Keratinocyte (primary cell): Measurements from ENCODE around the gene USP28. TPM values are rescaled to one million over a fixed set of nuclear protein-coding genes. Genes with fewer than 3 reads are reported as not detected.
"Not testable (repeated sequence)": the region's sequence is repeated elsewhere in the genome, so short reads cannot be mapped to it uniquely, and the experiment has no call there.

Source experiments
- DNase-seq: peaks from one replicate; pipeline ENCODE4 v3.0.0-alpha.2; 2011; ENCODE audit warnings: low read depth, missing footprints, low spot score
- FAIRE-seq: peaks from 2 replicates; lab custom pipeline; 2011; peaks lifted over from hg19 to GRCh38; lab: Jason Lieb, UNC
- H2AFZ ChIP-seq: 2 replicates; pipeline ENCODE4 v1.6.0; 2012; ENCODE audit warnings: low read length, control low read depth, inconsistent platforms; ENCODE audit not compliant: control insufficient read depth
- H3K27ac ChIP-seq: 2 replicates; pipeline ENCODE4 v1.5.1; 2011; ENCODE audit warnings: low read length; ENCODE audit not compliant: control insufficient read depth, insufficient read depth
- H3K27me3 ChIP-seq: 3 replicates; pipeline ENCODE4 v1.6.0; 2011; ENCODE audit warnings: low read length; ENCODE audit not compliant: control insufficient read depth, insufficient read depth; ENCODE audit errors: extremely low read depth
- H3K36me3 ChIP-seq, 2 experiments: 2 replicates in 1 of 2; 3 replicates in 1 of 2; pipeline ENCODE4 v1.5.1; 2011; ENCODE audit warnings: low read length in 2 of 2, mild to moderate bottlenecking in 1 of 2; ENCODE audit not compliant: control insufficient read depth in 2 of 2, insufficient read depth in 2 of 2; ENCODE audit errors: extremely low read depth in 1 of 2
- H3K4me1 ChIP-seq: 3 replicates; pipeline ENCODE4 v1.5.1; 2011; ENCODE audit warnings: low read length; ENCODE audit not compliant: control insufficient read depth, insufficient read depth; ENCODE audit errors: extremely low read depth
- H3K4me2 ChIP-seq: 3 replicates; pipeline ENCODE4 v1.6.0; 2011; ENCODE audit warnings: low read depth, low read length; ENCODE audit not compliant: control insufficient read depth, insufficient read depth; ENCODE audit errors: extremely low read depth
- H3K4me3 ChIP-seq, 3 experiments: fragments of 200-600 bp in 1 of 3; sonication (generic) in 1 of 3; 2 replicates in 2 of 3; 3 replicates in 1 of 3; pipeline ENCODE4 v1.5.1; 2011 to 2016; ENCODE audit warnings: low read length in 3 of 3, mild to moderate bottlenecking in 3 of 3, control low read depth in 2 of 3, inconsistent platforms in 1 of 3, low read depth in 1 of 3, mixed read lengths in 1 of 3, mixed run types in 1 of 3, moderate library complexity in 1 of 3; ENCODE audit not compliant: control insufficient read depth in 2 of 3, insufficient read depth in 2 of 3; ENCODE audit errors: extremely low read depth in 1 of 3
- H3K79me2 ChIP-seq: 2 replicates; pipeline ENCODE4 v1.6.0; 2012; ENCODE audit warnings: low read length; ENCODE audit not compliant: control insufficient read depth, insufficient read depth
- H3K9ac ChIP-seq: 3 replicates; pipeline ENCODE4 v1.6.0; 2011; ENCODE audit warnings: low read length; ENCODE audit not compliant: control insufficient read depth, insufficient read depth; ENCODE audit errors: extremely low read depth
- H3K9me1 ChIP-seq: 3 replicates; pipeline ENCODE4 v1.6.0; 2011; ENCODE audit warnings: low read length; ENCODE audit not compliant: control insufficient read depth, insufficient read depth; ENCODE audit errors: extremely low read depth
- H3K9me3 ChIP-seq: 2 replicates; pipeline ENCODE4 v1.5.1; 2012; ENCODE audit warnings: low read depth, low read length; ENCODE audit not compliant: control insufficient read depth
- H4K20me1 ChIP-seq: 3 replicates; pipeline ENCODE4 v1.6.0; 2011; ENCODE audit warnings: low read length; ENCODE audit not compliant: control insufficient read depth, insufficient read depth; ENCODE audit errors: extremely low read depth
- CTCF ChIP-seq, 3 experiments: IDR thresholded peaks in 1 of 3; conservative IDR thresholded peaks in 1 of 3; optimal IDR thresholded peaks in 1 of 3; 2 replicates in 2 of 3; 3 replicates in 1 of 3; pipeline versions ENCODE3 to v1.5.1; 2011; ENCODE audit warnings: low read length in 3 of 3, mild to moderate bottlenecking in 3 of 3, moderate library complexity in 2 of 3, control low read depth in 1 of 3, inconsistent platforms in 1 of 3; ENCODE audit not compliant: insufficient read depth in 2 of 3; ENCODE audit errors: extremely low read depth in 1 of 3
- EZH2 ChIP-seq: IDR thresholded peaks from one replicate; pipeline ENCODE4 v1.6.1; 2012; ENCODE audit warnings: inconsistent platforms, mild to moderate bottlenecking, low read length, moderate library complexity
- dilution Hi-C: fragments of 300-500 bp; cut with MboI; formaldehyde crosslinking; loops from one replicate; pipeline ENCODE4 v1.7.0; 2020; ENCODE audit warnings: low sequenced_read_pairs; ENCODE audit not compliant: extremely low pct_ligation_motif_present
- polyA minus RNA-seq, 3 experiments: library from RNA; depleted of rRNA, polyadenylated mRNA; stranded (reverse); fragments of >200 nt; gene quantifications; 1 replicate in 1 of 3; 2 replicates in 1 of 3; 3 replicates in 1 of 3; pipeline ENCODE4 v1.2.3, GENCODE V29; 2011
- polyA plus RNA-seq, 5 experiments: library from polyadenylated mRNA; depleted of rRNA in 3 of 5; stranded (reverse) in 3 of 5; stranded (forward) in 1 of 5; unstranded in 1 of 5; fragments of >200 nt; gene quantifications; 1 replicate in 1 of 5; 2 replicates in 3 of 5; 3 replicates in 1 of 5; pipeline versions ENCODE4 v1.2.1 to v1.2.3, GENCODE V29; 2011 to 2012; ENCODE audit warnings: missing spikeins in 2 of 5, low read depth in 1 of 5, low replicate concordance in 1 of 5

Gene USP28
- polyA plus RNA-seq (24.1 to 37.4 TPM (median 31.0 TPM) in 3 replicates), polyA minus RNA-seq (20.6 to 55.6 TPM (median 25.3 TPM) in 3 replicates)
- polyA plus RNA-seq (2011; ENCODE audit: low read depth), result 10.6 TPM
- 19.8 and 32.7 TPM in 2 replicates for polyA plus RNA-seq (2011; cell fraction: cytosol; rRNA removed)
- 33.8 and 35.6 TPM in 2 replicates for polyA plus RNA-seq (2011; cell fraction: nucleus; rRNA removed)
- polyA plus RNA-seq (2012; ENCODE audit: low replicate concordance), result 7.7 and 15.3 TPM in 2 replicates
- polyA minus RNA-seq (2011; cell fraction: cytosol; rRNA and poly(A)+ RNA removed), result 19.0 TPM
- polyA minus RNA-seq (2011; cell fraction: nucleus; rRNA and poly(A)+ RNA removed), result 13.9 and 29.7 TPM in 2 replicates

GRCh38 chr11:113875234-113876073, at the start of gene USP28:
Gene USP28 (minus strand): TSS chr11:113875572. CDS start chr11:113875501, 71 bp downstream.
- H3K4me2 ChIP-seq, result peak within 1 kb of the TSS; percentile 95
- H3K79me2 ChIP-seq, result peaks cover 10% of the 10 kb centered on the region
- no peaks in the 10 kb centered on the region for H3K9me1 ChIP-seq
- H4K20me1 ChIP-seq, result no peaks in the 10 kb centered on the region
- H3K36me3 ChIP-seq, result peaks cover 0 to 1% of the 10 kb centered on the region in 2 experiments
- H3K9me3 ChIP-seq, result no peaks in the 10 kb centered on the region
- H3K4me3 ChIP-seq, result peak within 1 kb of the TSS; percentile 72 to 93 (median 81)
- peaks cover 10% of the 10 kb centered on the region for H3K4me1 ChIP-seq
- dilution Hi-C loops, result no loop called here
- peak within 1 kb of the TSS; percentile 88 for H3K9ac ChIP-seq
- DNase-seq, result peak; percentile 58
- no peaks in the 10 kb centered on the region for H3K27me3 ChIP-seq
- FAIRE-seq, result no peak
- H2AFZ ChIP-seq, result peak within 1 kb of the TSS; percentile 94
- H3K27ac ChIP-seq, result peak within 1 kb of the TSS; percentile 77
- no peak for TF ChIP-seq CTCF (optimal IDR thresholded peaks at IDR 0.05 in 1 of 3, IDR thresholded peaks at IDR 0.05 in 1 of 3, conservative IDR thresholded peaks at IDR 0.05 in 1 of 3; ENCODE audit: extremely low read depth in 1 of 3, insufficient read depth in 2 of 3, low read length in 3 of 3)
- TF ChIP-seq EZH2, result no peak

- no peaks in the 10 kb centered on the region for H3K9me1 ChIP-seq
- H3K79me2 ChIP-seq, result no peaks in the 10 kb centered on the region
- DNase-seq (no peak), FAIRE-seq (no peak)
- H3K27me3 ChIP-seq, result no peaks in the 10 kb centered on the region
- no peaks in the 10 kb centered on the region for H3K36me3 ChIP-seq
- dilution Hi-C loops, result no loop called here
- H4K20me1 ChIP-seq, result no peaks in the 10 kb centered on the region
- H3K4me3 ChIP-seq, result no peak overlapping the region
- TF ChIP-seq EZH2, result no peak
- no peak for TF ChIP-seq CTCF (optimal IDR thresholded peaks at IDR 0.05 in 1 of 3, IDR thresholded peaks at IDR 0.05 in 1 of 3, conservative IDR thresholded peaks at IDR 0.05 in 1 of 3; ENCODE audit: extremely low read depth in 1 of 3, insufficient read depth in 2 of 3, low read length in 3 of 3)
- H3K9me3 ChIP-seq, result no peaks in the 10 kb centered on the region
- H3K9ac ChIP-seq, result no peak overlapping the region
- H3K4me1 ChIP-seq, result no peaks in the 10 kb centered on the region
- H3K4me2 ChIP-seq, result no peak overlapping the region
- no peak overlapping the region for H2AFZ ChIP-seq
- H3K27ac ChIP-seq, result no peak overlapping the region
Measured at GRCh38 chr11:113923572-113923971, 48.2 kb upstream of the USP28 start.

- H3K27me3 ChIP-seq, dilution Hi-C loops, FAIRE-seq, H3K9me1 ChIP-seq, H3K36me3 ChIP-seq, H2AFZ ChIP-seq, H3K9me3 ChIP-seq, H3K4me1 ChIP-seq, DNase-seq, H3K4me2 ChIP-seq, H4K20me1 ChIP-seq, H3K27ac ChIP-seq, H3K9ac ChIP-seq, H3K4me3 ChIP-seq, H3K79me2 ChIP-seq: not testable (repeated sequence)
Measured at GRCh38 chr11:113911491-113911890, 36.1 kb upstream of the USP28 start.
